Amniotic epithelial cell (primary cell): ENCODE measurements around the gene SCN1B.

Source experiments
- DNase-seq: peaks from one replicate; pipeline ENCODE4 v3.0.0-alpha.2; 2010; ENCODE audit warnings: low read depth

SCN1B gene

DNA sequence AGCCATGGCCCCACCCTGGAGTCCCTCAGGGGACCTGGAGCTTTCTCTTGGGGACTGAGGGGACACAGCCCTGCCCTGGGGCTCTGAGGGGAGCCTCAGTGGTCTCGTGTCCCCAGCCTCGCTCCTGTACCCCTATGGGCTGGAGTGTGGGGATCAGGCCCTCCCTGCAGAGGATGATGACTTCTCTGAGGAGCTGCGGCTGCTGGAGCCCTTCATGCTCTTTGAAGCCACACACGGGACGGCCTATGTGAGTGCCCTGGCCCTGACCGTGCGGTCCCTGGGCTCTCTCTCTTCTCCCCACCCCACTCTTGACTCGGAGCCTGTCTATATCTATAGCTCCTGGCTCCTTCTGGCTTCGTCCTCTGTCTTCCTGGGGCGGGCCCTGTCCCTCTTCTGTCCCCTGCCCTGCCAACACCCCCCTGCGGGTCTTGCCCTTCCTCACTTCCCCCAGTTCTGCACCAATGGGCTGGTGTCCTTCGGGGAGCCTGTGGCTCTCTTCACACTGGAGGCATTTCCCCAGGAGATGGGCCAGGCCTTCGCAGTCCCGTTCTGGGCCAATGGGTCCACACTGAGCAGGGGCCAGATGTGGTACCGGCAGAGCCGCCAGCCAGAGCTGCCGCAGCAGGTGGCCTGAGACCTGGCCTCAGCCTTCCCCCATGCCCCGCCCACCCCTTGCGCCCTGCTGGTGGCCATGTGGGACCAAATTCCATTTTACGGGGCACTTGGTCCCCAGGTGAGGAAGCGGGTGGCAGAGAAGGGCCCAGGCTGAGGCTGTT is 44.3 kb downstream of the SCN1B start:
- DNase-seq = no peak

DNA sequence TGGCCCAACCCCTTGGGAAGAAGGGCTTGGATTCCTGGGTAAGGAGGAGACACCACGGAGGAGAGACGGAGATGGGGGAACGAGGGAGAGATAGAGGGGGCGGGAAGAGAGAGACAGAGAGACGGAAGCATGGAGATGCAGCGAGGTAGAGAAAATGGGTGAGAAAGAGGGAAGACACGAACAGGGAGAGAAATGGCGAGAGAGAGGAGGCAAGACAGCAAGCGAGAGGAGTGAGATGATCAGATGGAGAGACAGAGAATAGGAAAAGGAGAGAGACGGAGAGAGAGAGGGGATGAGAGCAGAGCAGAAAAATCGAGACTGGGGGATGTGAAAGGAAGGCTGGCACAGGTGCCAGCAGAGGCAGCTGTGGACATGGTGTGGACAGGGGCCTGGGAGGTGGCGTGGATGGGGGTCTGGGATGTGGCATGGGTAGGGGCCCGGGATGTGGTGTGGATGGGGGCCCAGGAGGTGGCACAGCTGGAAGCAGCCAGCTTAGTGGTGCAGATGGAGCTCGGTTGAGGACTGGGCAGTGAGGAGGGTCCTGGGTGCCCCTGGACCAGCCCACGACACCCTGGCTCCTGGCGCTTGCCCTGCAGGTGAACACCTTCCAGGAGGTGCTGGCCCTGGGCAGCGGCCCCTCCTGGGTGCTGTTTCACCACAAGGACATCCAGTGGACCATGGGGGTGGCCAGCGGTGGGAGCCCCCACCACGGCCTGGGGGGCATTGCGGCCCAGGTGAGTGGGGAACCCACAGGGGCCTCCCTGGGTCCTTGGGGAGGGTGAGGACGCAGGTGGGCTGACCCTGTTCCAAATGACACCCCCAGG is 45.1 kb downstream of the SCN1B start:
- no peak for DNase-seq

DNA sequence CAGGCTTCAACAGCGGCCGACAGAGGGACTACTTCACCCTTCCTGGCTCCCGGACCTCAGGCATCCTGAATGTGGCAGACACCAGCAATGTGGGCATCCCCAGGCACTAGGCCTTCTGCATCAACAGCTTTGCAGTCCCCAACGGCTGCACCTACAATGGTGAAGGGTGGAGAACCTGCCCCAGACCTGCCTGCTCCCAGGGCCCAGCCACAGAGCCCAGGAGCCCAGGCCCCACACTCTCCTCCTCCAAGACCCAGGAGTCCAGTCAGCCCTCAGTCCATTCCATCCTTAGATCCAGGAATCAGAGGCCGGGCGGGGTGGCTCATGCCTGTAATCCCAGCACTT is 45.7 kb downstream of the SCN1B start:
- DNase-seq = no peak

DNA sequence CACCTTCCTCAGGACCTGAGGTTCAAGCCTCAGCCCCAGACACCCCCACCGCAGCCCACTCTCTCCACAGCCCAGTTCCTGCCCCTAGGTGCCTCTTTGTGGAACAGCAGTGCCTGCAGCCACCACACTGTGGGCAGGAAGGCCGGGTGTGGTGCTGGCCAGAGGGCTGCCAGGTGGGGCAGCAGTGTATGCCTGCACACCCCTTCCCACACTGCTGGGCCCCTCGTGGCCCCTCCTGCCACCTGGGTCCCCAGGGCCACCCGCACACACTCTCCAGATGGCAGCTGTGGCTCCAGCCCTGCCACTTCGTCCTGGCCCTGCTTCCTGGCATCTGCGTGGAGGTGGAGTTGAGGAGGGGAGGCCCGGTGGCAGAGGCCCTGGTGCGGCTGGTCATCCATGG is 46.4 kb downstream of the SCN1B start:
- DNase-seq = no peak

DNA sequence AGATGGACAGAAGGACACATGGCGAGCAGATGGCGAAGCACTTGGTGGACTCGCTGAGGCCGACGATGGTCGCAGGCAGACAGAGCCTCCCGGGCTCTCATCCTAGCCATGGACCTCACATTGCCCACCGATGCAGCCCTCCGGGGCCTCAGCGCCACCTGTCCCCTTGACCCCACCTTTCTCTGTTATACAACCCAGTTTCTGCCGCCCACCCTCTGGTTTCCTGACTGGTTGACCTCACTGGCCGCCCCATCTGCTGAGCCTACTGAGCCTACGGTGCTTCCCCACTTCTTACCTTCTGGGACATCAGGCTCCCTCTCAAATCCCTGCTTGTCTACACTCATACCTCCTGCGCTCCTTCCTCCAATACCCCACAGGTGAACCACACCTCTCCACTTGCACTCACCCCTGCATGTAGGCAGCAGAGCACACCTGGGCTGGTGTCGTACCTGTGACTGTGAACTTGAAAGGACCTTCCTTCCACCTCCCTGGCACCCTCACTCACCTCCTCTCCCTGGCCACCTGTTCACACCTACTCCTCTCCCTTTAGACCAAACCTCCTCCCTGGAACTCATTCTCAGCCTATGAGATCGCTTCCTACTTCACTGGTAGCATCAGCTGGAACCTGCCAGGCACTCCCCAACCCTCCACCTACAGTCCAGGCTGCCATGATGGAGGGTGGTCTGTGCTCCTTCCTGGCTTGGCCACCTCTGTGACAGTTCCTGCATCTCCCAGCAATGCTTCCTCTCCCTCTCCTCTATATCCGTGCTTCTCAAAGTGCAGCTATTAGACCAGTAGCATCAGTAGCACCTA is 47.3 kb downstream of the SCN1B start:
- no peak for DNase-seq

DNA sequence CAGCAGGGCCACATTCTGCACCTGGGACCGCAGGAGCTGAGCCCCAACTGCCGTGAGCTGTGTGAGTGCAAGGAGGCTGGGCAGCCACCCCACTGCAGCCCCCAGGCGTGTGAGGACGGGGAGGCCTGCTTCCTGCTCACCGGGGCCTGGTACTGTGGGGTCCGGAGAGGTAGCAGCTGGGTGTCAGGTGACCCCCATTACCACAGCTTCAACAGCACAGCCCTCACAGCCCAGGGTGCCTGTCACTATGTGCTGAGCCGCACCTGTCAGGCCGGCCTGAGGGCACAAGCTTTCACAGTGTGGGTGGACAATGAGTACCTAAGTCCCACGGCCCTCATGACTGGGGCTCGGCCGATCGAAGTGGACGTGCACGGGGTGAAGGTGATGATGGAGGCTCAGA is 49.6 kb downstream of the SCN1B start:
- DNase-seq = no peak

DNA sequence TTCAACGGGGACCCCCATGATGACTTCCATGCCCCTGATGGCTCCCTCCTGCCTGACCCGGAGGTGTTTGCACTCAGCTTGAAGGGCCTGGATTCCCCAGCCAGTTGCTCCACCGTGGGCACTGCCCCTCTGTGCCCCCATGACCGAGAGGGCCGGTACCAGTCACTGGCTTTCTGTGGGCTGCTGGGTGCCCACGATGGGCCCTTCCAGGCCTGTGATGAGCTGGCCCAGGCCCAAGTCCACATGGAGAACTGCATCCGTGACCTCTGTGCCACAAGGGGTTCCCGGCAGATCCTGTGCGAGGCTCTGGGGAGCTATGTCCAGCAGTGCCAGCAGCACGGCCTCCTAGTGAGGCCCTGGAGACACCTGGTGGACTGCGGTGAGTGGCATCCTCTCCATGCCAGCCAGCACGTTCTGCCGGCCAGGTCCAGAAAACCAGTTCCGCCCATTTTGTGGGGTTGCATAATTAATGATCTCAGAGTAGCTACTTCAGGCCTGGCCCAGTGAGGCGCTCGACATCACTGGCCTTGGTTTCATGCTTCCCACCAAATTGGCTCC is 50.4 kb downstream of the SCN1B start:
- no peak for DNase-seq

DNA sequence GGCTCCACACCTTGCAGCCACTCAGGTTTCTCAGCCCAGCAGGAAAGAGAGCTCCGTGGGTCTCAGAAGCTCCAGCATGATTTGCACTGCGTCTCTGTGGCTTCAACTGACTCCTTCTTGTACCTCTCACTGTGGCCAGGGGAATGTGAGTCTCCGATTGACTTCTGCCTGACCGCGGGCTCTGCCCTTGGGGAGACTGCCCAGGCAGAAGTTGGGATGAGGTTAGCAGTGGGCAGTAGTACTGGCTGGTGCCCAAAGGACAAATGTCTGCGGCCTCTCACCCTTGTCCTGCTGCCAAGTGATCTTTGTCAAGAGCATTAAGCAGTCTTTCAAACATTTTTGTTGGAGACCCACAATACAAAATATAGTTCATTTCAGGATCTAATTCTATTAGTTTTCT is 50.9 kb downstream of the SCN1B start:
- no peak for DNase-seq

DNA sequence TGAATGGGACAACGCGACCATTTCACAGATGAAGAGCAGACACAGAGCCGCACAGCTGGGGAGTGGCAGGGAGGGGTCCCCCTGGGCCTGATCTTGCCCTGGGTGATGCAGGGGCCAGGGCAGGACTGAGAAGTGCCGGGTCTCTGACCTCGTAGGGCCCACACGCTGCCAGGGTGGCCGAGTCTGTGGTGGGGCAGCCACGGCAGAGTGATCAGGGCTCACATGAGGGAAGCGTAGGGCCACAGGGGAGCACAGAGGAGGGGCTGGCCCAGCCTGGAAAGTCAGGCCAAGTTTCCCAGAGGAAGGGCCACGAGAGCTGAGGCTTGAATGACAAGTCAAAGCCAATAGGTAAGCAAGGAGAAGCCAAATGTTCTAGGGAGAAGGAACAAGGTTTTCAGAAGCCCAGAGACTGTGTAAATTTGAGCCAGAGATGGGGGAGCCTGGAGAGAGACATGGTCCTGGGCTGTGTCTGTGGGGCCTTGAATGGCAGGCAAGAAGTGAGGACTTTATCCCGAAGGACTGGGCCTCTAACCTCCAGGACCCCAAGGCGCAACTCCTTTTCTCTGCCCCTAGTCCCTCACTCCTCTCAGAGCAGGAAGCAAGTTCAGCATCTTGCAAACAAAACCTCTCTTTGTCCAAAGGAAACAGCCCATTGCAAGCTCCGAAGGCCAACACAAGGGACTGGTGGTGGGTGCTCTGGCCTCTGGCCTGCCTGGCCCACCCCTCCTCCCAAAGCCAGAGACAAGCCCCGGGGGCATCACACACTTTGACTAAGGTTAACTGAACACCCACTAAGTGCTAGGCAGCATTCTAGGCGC is 53.6 kb downstream of the SCN1B start:
- no peak for DNase-seq

DNA sequence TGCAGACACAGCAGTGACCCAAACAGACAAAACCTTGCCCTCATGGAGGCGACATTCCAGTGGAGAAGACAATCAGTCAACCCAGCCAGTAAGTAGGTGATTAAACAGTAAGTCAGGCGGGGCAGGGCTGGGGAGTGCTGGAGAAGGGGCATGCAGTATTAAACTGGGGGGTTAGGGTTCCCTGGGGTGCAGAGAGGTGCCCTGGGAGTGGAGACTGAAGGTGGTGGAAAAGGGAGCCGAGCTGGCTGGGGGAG is 54.2 kb downstream of the SCN1B start:
- DNase-seq = no peak

DNA sequence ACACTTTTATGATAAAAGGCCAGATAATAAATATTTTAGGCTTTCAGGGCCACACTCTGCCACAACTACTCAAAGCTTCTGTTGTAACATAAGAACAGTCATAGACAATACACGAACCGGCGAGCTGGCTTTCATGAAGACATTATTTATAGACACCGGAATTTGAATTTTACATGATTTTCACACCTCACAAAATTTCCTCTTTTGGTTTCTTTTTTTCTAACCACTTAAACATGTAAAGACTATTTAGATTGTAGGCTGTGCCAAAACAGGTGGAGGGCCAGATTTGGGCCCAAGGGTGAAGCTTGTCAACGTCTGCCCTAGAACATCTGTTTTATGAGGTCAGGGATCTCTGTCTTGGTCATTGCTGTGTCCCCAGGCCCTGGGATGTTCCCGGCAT is 55.7 kb downstream of the SCN1B start:
- DNase-seq = no peak

DNA sequence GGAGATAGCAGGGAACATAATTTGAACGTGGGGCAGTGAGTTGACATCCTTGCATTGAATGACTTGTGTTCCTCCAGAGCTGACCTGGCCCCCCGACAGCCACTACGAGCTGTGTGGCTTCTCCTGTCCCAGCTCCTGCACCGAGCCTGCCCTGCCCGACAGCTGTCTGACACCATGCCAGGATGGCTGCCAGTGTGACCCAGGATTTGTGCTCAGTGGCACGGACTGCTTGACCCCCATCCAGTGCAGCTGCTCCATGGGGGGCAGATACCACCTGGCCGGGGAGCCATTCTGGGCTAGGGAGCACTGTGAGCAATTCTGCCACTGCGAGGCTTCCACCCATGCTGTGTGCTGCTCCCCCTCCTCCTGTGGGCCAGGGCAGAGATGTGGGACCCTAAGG is 56.2 kb downstream of the SCN1B start:
- DNase-seq = no peak

DNA sequence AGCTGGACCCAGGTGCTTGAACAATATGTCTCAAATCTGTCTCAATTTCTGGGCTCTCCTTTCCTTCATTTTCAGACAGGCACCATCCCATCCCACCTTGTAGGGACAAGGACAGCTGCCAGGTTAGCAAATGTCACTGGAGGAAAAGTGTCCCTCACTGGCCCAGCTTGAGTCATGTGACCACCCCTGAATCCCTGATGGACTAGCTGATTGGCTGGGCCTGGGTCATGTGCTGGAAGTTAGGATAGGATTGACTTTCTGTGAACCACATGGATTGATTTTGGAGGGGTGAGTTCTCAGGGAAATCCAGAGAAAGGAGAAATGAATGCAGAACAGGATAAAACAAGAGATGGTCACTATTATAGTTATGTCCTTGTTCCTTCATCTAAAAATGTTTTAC is 57.1 kb downstream of the SCN1B start:
- no peak for DNase-seq

DNA sequence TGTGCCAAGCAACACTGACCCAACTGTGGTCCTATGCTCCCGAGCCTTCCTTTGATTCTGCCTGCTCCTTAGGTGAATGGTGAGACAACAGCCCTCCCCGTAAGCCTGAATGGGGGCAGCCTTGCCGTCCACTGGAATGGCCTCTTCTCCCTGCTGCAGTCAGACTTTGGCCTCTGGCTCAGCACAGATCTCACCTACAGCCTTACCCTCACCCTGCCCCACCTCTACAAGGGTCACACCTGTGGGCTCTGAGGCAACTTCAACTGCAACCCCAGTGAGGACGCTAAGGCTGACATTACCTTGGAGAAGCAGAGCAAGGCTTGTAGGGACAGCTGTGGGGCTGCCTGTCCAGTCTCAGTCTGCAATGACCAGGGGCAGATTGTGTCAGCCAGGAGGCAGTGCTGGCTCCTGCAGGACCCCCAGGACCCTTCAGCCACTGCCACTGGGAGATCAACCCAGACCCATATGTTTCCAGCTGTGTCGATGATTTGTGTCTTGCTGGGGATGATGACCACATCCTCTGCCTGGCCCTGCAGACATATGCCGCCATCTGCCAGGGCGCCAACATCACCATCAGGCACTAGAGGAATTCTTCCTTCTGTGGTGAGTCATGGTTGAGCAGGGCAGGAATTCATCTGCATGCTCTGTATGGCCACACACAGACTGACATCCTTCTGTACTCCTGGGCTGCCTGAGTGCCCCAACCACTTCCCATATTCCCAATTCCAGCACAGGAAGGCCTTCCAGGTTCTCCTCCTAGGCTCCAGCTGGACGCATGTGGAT is 58.1 kb downstream of the SCN1B start:
- peak; percentile 87 for DNase-seq

DNA sequence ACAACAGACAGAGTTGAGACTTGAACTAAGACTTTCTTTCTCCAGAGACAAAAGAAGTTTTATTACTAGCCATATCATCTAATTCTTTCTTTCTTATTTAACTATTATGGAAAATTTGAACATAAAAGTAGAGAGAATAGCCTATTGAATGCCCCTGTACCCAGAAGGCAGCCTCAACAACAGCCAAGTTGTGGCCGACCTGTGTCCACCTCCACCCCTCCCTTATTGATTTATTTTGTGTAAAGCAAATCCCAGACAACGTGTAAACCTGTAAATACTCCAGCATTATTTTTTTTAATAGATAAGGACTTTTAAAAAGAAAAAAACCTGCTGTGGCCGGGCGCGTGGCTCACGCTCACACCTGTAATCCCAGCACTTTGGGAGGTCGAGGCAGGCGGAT is 59.3 kb downstream of the SCN1B start:
- DNase-seq = no peak
